T-helper 1 cell (primary cell): Measurements from ENCODE around the gene SOWAHB.

Experiments
- DNase-seq, 5 donors: peaks; one replicate each; pipeline ENCODE4 v3.0.0-alpha.2; 2012 to 2020
- total RNA-seq, 4 donors: gene quantifications; one replicate each; lab custom pipeline; 2026; lab: John Stamatoyannopoulos, UW

The SOWAHB gene
- 0 to 0.36 (median 0.19) reads per million in 4 donors for total RNA-seq

- peak; percentile 10 to 30 (median 14) for DNase-seq
These were observed at the start of gene SOWAHB for GRCh38 chr4:76897536-76898384. Gene SOWAHB, minus strand, starts transcription at chr4:76898144. Its CDS starts 295 bp downstream, at chr4:76897849.

DNA sequence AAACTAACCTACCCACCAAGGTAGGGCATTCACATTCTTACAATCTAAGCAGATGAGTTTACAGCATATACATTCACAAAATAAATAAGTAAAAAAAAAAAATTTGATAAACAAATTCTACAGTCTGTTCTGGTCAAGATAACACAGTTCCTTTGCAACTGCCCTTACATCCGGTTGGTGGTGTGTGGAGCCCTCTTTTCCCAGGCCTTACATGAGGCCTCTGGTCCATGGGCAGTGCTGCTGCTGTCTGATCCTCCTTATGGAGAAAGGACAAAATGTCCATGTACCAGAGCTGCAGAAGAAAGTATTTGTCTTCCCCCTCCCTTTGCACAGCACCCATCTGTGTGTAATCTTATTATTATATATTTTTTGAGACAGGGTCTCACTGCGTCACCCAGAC is 49.4 kb upstream of the SOWAHB start:
- no peak for DNase-seq

- DNase-seq = no peak
These were observed 45.8 kb upstream of the SOWAHB start for GRCh38 chr4:76943790-76944189.

DNA sequence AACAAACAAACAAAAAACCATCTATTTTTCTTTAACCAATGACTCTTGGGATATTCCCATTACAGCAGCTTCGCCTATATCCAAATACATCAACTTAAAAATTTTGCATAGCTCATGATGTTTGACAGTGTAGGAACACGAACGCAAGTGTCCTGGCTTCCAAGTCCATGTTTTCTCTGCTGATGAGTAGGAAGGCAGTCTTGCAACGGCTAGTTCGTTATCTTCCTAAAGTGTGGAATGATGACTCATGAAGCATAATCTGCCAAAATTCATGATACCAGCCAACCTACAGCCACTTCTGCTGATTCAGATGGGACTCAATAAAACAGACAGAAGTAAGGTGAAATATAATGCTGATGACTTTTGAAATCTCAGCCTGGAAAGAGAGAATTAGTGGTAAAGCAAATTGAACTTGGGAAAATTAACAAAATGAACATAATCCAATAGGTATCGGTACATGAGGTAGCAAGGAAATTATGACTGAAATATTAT is 45.2 kb upstream of the SOWAHB start:
- DNase-seq = no peak

GRCh38 chr4:76939184-76939583 is 41.2 kb upstream of the SOWAHB start:
- no peak for DNase-seq

- no peak for DNase-seq
These were observed 33.8 kb upstream of the SOWAHB start for GRCh38 chr4:76931576-76932276.

- no peak for DNase-seq
These were observed 33.1 kb upstream of the SOWAHB start for GRCh38 chr4:76931087-76931486.

DNA sequence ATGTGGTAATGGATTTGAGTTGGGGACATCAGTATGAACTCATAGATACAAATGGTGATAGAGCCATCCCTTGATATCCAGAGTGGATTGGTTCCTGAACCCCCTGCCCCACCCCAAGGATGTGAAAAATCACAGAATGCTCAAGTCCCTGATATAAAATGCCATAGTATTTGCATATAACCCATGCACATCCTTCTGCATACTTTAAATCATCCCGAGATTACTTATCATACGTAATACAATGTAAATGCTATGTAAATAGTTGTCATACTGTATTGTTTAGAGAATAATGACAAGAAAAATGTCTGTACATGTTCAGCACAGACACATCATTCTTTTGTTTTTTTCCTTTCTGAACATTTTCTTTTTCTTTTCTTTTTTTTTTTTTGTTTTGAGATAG is 32.7 kb upstream of the SOWAHB start:
- no peak for DNase-seq

- DNase-seq = no peak
These were observed 28.9 kb upstream of the SOWAHB start for GRCh38 chr4:76926841-76927240.

GRCh38 chr4:76923619-76924357 is 25.8 kb upstream of the SOWAHB start:
- DNase-seq = no peak

- no peak for DNase-seq
These were observed 22.8 kb upstream of the SOWAHB start for GRCh38 chr4:76920715-76921114.

DNA sequence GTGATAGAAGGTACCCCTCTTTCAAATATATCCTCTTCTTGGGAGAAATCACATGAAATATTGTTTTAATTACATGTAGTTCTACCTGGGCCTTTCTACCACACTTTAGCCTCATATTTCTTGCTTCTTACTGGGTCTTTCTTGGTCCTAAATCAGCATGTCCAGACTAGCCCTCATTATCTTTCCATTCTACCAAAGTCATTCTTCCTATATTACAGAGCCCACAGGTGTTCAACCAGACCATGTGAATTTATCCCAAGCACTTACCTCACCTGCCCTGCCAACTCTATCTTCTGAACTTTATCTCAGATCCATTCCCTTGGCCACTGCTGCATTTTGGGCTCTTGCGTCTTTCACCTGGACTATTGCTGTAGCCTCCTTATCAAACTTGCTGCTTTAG is 11.8 kb upstream of the SOWAHB start:
- DNase-seq = no peak

GRCh38 chr4:76905521-76905920 is 7.6 kb upstream of the SOWAHB start:
- no peak for DNase-seq

DNA sequence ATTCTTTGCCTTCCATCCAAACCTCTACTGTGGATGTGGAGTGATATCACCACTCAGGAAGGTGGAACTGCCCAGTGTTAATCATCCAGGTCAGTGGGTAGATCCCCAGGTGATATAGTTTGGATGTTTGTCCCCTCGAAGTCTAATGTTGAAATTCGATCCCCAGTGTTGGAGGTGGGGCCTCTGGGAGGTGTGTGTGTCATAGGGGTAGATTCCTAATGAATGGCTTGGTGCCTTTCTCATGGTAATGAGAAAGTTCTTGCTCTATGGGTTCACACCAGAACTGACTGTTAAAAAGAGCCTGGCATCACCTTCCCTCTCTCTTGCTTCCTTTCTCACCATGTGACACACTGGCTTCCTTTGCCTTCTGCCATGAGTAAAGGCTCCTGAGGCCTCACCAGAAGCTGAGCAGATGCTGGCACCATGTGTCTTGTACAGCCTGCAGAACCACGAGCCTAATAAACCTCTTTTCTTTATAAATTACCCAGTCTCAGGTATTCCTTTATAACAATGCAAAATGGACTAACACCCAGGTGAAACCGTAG is 6.8 kb upstream of the SOWAHB start:
- no peak for DNase-seq

- DNase-seq = no peak
These were observed 4.4 kb upstream of the SOWAHB start for GRCh38 chr4:76902233-76902890.

- no peak for DNase-seq
These were observed 1.2 kb upstream of the SOWAHB start for GRCh38 chr4:76898949-76899645.

DNA sequence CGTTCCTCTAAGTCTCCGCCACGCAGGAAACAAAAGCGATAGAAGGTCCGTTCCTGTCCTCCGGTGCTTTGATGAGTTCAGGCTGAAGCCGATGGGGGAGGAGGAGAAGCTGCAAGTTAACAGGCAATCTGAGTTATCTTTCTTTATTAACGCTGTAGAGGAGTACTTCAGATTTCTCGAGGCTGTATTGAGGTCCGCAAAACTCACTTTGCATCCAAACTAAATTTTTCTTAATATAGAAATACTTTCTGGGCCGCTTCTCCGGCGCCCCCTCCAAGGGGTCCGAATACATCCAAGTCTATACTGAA is 395 bp upstream of the SOWAHB start:
- DNase-seq = no peak

DNA sequence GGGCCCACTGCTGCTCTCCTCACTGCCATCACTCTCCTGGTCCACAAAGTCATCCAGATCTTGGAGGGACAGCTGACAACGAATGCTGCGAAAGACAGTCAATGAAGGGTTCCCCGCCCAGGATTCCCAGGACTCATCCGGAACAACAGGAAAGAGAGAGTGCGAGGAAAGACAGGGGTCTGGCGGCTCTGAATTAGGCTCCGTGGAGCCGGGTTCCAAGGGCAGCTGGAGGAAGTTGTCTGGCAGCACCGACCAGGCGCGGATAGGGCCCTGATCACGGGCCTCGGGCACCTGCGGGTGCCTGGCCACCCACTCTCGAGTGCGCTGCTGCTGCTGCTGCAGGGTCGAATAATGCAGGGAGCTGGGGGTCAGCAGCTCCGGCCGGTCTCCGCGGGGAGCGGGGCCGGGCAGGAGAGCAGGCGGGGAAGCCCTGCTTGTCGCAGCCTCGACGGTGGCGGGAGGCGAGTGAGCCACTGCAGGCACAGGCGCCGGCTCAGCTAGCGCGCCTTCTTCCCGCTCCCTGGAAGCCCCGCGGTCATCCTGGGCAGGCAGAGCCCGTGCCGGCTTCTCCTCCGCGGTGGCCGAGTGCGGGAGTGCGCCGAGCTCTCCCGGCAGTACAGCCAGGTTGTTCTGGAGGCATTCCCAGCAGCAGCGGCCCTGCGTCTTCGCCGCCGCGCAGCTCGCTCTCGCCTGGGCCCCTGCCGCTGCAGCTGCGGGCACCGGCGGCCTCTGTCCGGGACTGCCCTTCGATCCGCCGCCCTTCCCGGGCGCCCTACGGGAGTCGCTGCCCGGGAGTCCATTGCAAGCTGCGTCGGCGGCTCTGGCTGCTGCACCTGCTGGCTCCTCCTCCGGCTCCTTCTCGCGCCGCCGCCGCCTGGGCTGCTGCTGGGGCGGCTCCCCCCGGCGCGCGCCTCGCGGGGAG is 1.1 kb downstream of the SOWAHB start:
- DNase-seq = peak in 3 of 5 donors; percentile 11 to 24 (median 21)

DNA sequence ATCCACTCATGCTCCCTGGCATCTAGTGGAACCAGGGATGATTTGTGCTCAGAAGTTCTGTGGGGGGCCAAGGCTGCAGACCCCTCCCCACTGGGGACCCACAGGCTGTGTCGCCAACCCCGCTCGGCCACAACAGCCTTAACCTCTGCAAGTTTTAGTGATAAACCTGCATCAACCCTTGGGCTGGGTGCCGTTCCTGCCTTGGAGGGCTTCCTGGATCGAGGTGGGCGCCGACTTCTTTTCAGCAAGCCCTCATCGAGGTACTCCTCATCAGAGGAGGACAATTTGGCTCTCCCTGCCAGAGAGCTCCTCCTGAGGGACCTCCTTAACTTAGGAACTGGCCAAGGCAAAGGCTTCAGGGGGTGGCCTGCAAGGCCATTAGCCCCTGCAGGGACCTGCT is 1.9 kb downstream of the SOWAHB start:
- no peak for DNase-seq

- no peak for DNase-seq
These were observed 2.3 kb downstream of the SOWAHB start for GRCh38 chr4:76895619-76896018.
